ENCODE data around the gene GMDS. TPM values are rescaled to one million over a fixed set of nuclear protein-coding genes. Genes with fewer than 3 reads are reported as not detected.

The GMDS gene
- polyA plus RNA-seq, 1 experiment: 7.1 TPM

- no peaks in the 10 kb centered on the region for H3K27me3 ChIP-seq (ENCODE audit: control insufficient read depth, insufficient read depth, low read length)
- POLR2A ChIA-PET: no interaction called here
- TF ChIP-seq CTCF (IDR thresholded peaks at IDR 0.05; ENCODE audit: insufficient read depth, low read depth, low read length): no peak
Observed at GRCh38 chr6:1636971-1637871, 608.2 kb downstream of the GMDS start.

GRCh38 chr6:1636272-1636825 lies 609.1 kb downstream of the GMDS start:
- CTCF ChIA-PET: no interaction called here
- TF ChIP-seq CTCF (IDR thresholded peaks at IDR 0.05; ENCODE audit: insufficient read depth, low read depth, low read length): no peak
- H3K27me3 ChIP-seq (ENCODE audit: control insufficient read depth, insufficient read depth, low read length): no peaks in the 10 kb centered on the region
- no peaks in the 10 kb centered on the region for H3K36me3 ChIP-seq (ENCODE audit: control insufficient read depth, insufficient read depth, low read length)
- DNase-seq (ENCODE audit: low read depth): no peak
- H3K4me3 ChIP-seq (ENCODE audit: low read depth, low read length): no peak overlapping the region
- POLR2A ChIA-PET: no interaction called here

More at GRCh38 chr6:1636971-1637871, 608.2 kb downstream of the GMDS start:
- CTCF ChIA-PET: no interaction called here
- DNase-seq (ENCODE audit: low read depth): no peak
- H3K4me3 ChIP-seq (ENCODE audit: low read depth, low read length): no peak overlapping the region
- H3K36me3 ChIP-seq (ENCODE audit: control insufficient read depth, insufficient read depth, low read length): no peaks in the 10 kb centered on the region

- DNase-seq (ENCODE audit: low read depth): no peak
- Histone ChIP-seq H3K36me3 (ENCODE audit: control insufficient read depth, insufficient read depth, low read length) (no peaks in the 10 kb centered on the region), H3K27me3 (ENCODE audit: control insufficient read depth, insufficient read depth, low read length) (no peaks in the 10 kb centered on the region), H3K4me3 (ENCODE audit: low read depth, low read length) (no peak overlapping the region)
- ChIA-PET CTCF (no interaction called here), POLR2A (no interaction called here)
- no peak for TF ChIP-seq CTCF (IDR thresholded peaks at IDR 0.05; ENCODE audit: insufficient read depth, low read depth, low read length)
Observed at GRCh38 chr6:1635305-1636010, 609.9 kb downstream of the GMDS start.

GRCh38 chr6:1634081-1634480 lies 611.3 kb downstream of the GMDS start:
- Histone ChIP-seq H3K36me3 (ENCODE audit: control insufficient read depth, insufficient read depth, low read length) (no peaks in the 10 kb centered on the region), H3K4me3 (ENCODE audit: low read depth, low read length) (no peak overlapping the region), H3K27me3 (ENCODE audit: control insufficient read depth, insufficient read depth, low read length) (0 out of 2 replicates have a peak, but pooled peaks cover under 1% of the 10 kb centered on the region)
- CTCF ChIA-PET: no interaction called here
- POLR2A ChIA-PET: no interaction called here
- no peak for TF ChIP-seq CTCF (IDR thresholded peaks at IDR 0.05; ENCODE audit: insufficient read depth, low read depth, low read length)
- no peak for DNase-seq (ENCODE audit: low read depth)

- 0 out of 2 replicates have a peak, but pooled peaks cover 1% of the 10 kb centered on the region for H3K27me3 ChIP-seq (ENCODE audit: control insufficient read depth, insufficient read depth, low read length)
- ChIA-PET POLR2A (no interaction called here), CTCF (no interaction called here)
- H3K36me3 ChIP-seq (ENCODE audit: control insufficient read depth, insufficient read depth, low read length): no peaks in the 10 kb centered on the region
- H3K4me3 ChIP-seq (ENCODE audit: low read depth, low read length): no peak overlapping the region
- no peak for TF ChIP-seq CTCF (IDR thresholded peaks at IDR 0.05; ENCODE audit: insufficient read depth, low read depth, low read length)
- DNase-seq (ENCODE audit: low read depth): no peak
Observed at GRCh38 chr6:1633366-1634021, 611.9 kb downstream of the GMDS start.

Data from BJ (cell line).